GM12878 (cell line): ENCODE results near the gene SEMA4D. TPM values are rescaled to one million over a fixed set of nuclear protein-coding genes. Genes with fewer than 3 reads are reported as not detected.

Experiments used
- DPF2 ChIP-seq: fragments of 450-650 bp; IDR thresholded peaks from 2 replicates; pipeline ENCODE4 v1.6.1; 2017; ENCODE audit warnings: mild to moderate bottlenecking
- EP300 ChIP-seq, 2 experiments: fragments of 150-350 bp in 1 of 2; IDR thresholded peaks; 2 replicates each; pipeline ENCODE4 v1.6.1; 2011 to 2012; ENCODE audit warnings: low read depth in 2 of 2, low read length in 2 of 2, borderline replicate concordance in 1 of 2, improper control_type of control experiment in 1 of 2, inconsistent platforms in 1 of 2; ENCODE audit not compliant: control insufficient read depth in 1 of 2
- IKZF2 ChIP-seq, 2 experiments: fragments of 450-650 bp; IDR thresholded peaks; 2 replicates each; pipeline ENCODE4 v1.6.1; 2017; ENCODE audit warnings: mild to moderate bottlenecking in 2 of 2, moderate library complexity in 2 of 2
- NFIC ChIP-seq: IDR thresholded peaks from 2 replicates; pipeline ENCODE4 v1.6.1; 2012; ENCODE audit warnings: low read depth, mild to moderate bottlenecking, inconsistent platforms, low read length, moderate library complexity
- NFYB ChIP-seq: IDR thresholded peaks from 2 replicates; pipeline ENCODE4 v1.6.1; 2011; ENCODE audit warnings: low read depth, mild to moderate bottlenecking, low read length, improper control_type of control experiment, moderate library complexity; ENCODE audit not compliant: insufficient read depth
- RUNX3 ChIP-seq: IDR thresholded peaks from 2 replicates; pipeline ENCODE4 v1.6.1; 2012; ENCODE audit warnings: low read length, inconsistent platforms
- SIX5 ChIP-seq: IDR thresholded peaks from 2 replicates; pipeline ENCODE4 v1.6.1; 2011; ENCODE audit warnings: mild to moderate bottlenecking, low read depth, low read length, moderate library complexity; ENCODE audit not compliant: severe bottlenecking
- TAF1 ChIP-seq: IDR thresholded peaks from 2 replicates; pipeline ENCODE4 v1.6.1; 2011; ENCODE audit warnings: mild to moderate bottlenecking, low read depth, low read length, borderline replicate concordance
- ZSCAN29 ChIP-seq: fragments of 450-650 bp; IDR thresholded peaks from 2 replicates; pipeline ENCODE4 v1.6.1; 2017; ENCODE audit warnings: mild to moderate bottlenecking, moderate library complexity
- polyA plus RNA-seq, 11 experiments: library from polyadenylated mRNA; depleted of rRNA in 4 of 11; unstranded in 6 of 11; stranded (reverse) in 5 of 11; fragments of >200 nt; fragmentation: Nextera tagmentation in 4 of 11; fragmentation: Illumina TruSeq in 1 of 11; extraction: Ambion mirVana in 4 of 11; extraction: Trizol in 1 of 11; gene quantifications; 1 replicate in 1 of 11; 2 replicates in 10 of 11; pipeline versions ENCODE4 v1.2.1 to v1.2.3, GENCODE V29; 2011 to 2016; ENCODE audit warnings: inconsistent platforms in 2 of 11, missing spikeins in 2 of 11, low read depth in 1 of 11
- total RNA-seq, 4 experiments: library from RNA; depleted of rRNA in 3 of 4; stranded (reverse); fragments of >200 nt in 3 of 4; fragmentation: Illumina TruSeq in 1 of 4; extraction: Trizol in 1 of 4; gene quantifications; 2 replicates each; pipeline versions ENCODE4 v1.2.1 to v1.2.3, GENCODE V29; 2013 to 2021
- TF ChIP-seq, protein P1 (sequence below): IDR thresholded peaks from 2 replicates; pipeline ENCODE4 v1.6.1; 2012; ENCODE audit warnings: low read depth, low read length, improper control_type of control experiment
- TF ChIP-seq, protein P2 (sequence below): fragments of 450-650 bp; IDR thresholded peaks from 2 replicates; pipeline ENCODE4 v1.6.1; 2017; ENCODE audit warnings: mild to moderate bottlenecking, low read depth, inconsistent platforms; ENCODE audit not compliant: poor library complexity, severe bottlenecking
- TF ChIP-seq, protein P3 (sequence below): fragments of 450-650 bp; formaldehyde crosslinking; IDR thresholded peaks from 2 replicates; pipeline ENCODE4 v1.4.0; 2020; ENCODE audit warnings: mild to moderate bottlenecking, moderate library complexity
- TF ChIP-seq, protein P4 (sequence below): IDR thresholded peaks from 2 replicates; pipeline ENCODE4 v1.6.1; 2011; ENCODE audit warnings: low read depth, mild to moderate bottlenecking, low read length, moderate library complexity, borderline replicate concordance; ENCODE audit errors: extremely low read depth
- TF ChIP-seq, protein P5 (sequence below): fragments of 450-650 bp; IDR thresholded peaks from 2 replicates; pipeline ENCODE4 v1.6.1; 2017; ENCODE audit warnings: mild to moderate bottlenecking, moderate library complexity

The SEMA4D gene
- total and polyA plus RNA-seq, 10 of the 15 experiments (the other 5 are each of a cell fraction or from before 2014, with no cell fraction given) = 15.1 to 136 (median 39.6) TPM

DNA sequence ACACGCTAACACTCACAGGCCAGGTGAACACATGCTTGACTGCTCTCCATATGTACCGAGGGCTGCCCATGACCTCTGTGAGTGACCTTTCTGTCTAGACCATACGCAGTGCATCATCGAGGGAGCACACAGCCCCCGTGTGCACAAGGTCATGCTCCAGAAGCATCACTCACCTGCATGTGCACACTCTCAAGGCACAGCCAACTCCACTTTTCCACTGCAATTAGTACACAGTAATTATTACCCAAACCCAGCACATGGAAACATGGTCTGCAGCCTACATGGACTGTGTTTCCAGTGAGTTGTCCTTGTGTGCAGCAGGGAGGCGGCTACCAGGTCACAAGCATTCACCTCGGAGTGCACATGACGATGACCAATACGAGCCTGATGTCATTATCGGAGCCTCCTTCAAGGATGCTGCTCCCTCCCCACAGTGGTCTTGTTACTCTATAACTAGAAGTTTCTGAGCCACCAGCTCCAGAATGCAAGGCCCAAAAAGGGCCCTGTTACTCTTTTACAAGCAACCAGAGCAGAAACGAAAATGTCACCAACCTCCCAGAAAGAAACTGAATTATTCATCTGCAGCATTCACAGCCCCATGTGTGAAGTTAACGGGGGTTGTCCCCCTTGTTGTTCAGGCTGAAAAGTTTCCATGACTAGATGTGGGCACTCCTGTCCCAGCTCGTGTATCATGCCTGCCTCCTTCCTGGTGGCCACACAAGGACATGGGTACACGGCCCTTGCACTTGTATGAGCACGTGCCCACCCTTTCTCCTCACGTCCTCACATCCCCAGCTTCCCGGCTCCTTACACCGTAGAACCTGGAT, 31.2 kb downstream of the SEMA4D start (continued):
- 0 out of 2 replicates have a peak, but pooled peaks have one; percentile 11 for TF ChIP-seq NFYB
- TF ChIP-seq, protein P1, sequence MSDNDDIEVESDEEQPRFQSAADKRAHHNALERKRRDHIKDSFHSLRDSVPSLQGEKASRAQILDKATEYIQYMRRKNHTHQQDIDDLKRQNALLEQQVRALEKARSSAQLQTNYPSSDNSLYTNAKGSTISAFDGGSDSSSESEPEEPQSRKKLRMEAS = peak; percentile 43; the same call in 1 of the 2 replicates
- peak; percentile 42 to 48; a peak in 1 of 4 replicates for TF ChIP-seq EP300 (IDR thresholded peaks at IDR 0.05; ENCODE audit: borderline replicate concordance in 1 of 2, control insufficient read depth in 1 of 2, low read depth in 2 of 2, low read length in 2 of 2)
- 0 out of 2 replicates have a peak, but pooled peaks have one; percentile 17 for TF ChIP-seq TAF1
- peak; percentile 68 for TF ChIP-seq NFIC
- TF ChIP-seq, protein P2, sequence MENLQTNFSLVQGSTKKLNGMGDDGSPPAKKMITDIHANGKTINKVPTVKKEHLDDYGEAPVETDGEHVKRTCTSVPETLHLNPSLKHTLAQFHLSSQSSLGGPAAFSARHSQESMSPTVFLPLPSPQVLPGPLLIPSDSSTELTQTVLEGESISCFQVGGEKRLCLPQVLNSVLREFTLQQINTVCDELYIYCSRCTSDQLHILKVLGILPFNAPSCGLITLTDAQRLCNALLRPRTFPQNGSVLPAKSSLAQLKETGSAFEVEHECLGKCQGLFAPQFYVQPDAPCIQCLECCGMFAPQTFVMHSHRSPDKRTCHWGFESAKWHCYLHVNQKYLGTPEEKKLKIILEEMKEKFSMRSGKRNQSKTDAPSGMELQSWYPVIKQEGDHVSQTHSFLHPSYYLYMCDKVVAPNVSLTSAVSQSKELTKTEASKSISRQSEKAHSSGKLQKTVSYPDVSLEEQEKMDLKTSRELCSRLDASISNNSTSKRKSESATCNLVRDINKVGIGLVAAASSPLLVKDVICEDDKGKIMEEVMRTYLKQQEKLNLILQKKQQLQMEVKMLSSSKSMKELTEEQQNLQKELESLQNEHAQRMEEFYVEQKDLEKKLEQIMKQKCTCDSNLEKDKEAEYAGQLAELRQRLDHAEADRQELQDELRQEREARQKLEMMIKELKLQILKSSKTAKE = peak; percentile 72
- TF ChIP-seq SIX5 = peak; percentile 19
- TF ChIP-seq, protein P3, sequence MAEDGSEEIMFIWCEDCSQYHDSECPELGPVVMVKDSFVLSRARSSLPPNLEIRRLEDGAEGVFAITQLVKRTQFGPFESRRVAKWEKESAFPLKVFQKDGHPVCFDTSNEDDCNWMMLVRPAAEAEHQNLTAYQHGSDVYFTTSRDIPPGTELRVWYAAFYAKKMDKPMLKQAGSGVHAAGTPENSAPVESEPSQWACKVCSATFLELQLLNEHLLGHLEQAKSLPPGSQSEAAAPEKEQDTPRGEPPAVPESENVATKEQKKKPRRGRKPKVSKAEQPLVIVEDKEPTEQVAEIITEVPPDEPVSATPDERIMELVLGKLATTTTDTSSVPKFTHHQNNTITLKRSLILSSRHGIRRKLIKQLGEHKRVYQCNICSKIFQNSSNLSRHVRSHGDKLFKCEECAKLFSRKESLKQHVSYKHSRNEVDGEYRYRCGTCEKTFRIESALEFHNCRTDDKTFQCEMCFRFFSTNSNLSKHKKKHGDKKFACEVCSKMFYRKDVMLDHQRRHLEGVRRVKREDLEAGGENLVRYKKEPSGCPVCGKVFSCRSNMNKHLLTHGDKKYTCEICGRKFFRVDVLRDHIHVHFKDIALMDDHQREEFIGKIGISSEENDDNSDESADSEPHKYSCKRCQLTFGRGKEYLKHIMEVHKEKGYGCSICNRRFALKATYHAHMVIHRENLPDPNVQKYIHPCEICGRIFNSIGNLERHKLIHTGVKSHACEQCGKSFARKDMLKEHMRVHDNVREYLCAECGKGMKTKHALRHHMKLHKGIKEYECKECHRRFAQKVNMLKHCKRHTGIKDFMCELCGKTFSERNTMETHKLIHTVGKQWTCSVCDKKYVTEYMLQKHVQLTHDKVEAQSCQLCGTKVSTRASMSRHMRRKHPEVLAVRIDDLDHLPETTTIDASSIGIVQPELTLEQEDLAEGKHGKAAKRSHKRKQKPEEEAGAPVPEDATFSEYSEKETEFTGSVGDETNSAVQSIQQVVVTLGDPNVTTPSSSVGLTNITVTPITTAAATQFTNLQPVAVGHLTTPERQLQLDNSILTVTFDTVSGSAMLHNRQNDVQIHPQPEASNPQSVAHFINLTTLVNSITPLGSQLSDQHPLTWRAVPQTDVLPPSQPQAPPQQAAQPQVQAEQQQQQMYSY (CRISPR knock-in tag) = no peak
- TF ChIP-seq, protein P4, sequence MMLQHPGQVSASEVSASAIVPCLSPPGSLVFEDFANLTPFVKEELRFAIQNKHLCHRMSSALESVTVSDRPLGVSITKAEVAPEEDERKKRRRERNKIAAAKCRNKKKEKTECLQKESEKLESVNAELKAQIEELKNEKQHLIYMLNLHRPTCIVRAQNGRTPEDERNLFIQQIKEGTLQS = no peak
- TF ChIP-seq ZSCAN29 = peak; percentile 82
- peak; percentile 75 to 80 for TF ChIP-seq IKZF2 (IDR thresholded peaks at IDR 0.05)
- TF ChIP-seq RUNX3 = peak; percentile 28
- TF ChIP-seq, protein P5, sequence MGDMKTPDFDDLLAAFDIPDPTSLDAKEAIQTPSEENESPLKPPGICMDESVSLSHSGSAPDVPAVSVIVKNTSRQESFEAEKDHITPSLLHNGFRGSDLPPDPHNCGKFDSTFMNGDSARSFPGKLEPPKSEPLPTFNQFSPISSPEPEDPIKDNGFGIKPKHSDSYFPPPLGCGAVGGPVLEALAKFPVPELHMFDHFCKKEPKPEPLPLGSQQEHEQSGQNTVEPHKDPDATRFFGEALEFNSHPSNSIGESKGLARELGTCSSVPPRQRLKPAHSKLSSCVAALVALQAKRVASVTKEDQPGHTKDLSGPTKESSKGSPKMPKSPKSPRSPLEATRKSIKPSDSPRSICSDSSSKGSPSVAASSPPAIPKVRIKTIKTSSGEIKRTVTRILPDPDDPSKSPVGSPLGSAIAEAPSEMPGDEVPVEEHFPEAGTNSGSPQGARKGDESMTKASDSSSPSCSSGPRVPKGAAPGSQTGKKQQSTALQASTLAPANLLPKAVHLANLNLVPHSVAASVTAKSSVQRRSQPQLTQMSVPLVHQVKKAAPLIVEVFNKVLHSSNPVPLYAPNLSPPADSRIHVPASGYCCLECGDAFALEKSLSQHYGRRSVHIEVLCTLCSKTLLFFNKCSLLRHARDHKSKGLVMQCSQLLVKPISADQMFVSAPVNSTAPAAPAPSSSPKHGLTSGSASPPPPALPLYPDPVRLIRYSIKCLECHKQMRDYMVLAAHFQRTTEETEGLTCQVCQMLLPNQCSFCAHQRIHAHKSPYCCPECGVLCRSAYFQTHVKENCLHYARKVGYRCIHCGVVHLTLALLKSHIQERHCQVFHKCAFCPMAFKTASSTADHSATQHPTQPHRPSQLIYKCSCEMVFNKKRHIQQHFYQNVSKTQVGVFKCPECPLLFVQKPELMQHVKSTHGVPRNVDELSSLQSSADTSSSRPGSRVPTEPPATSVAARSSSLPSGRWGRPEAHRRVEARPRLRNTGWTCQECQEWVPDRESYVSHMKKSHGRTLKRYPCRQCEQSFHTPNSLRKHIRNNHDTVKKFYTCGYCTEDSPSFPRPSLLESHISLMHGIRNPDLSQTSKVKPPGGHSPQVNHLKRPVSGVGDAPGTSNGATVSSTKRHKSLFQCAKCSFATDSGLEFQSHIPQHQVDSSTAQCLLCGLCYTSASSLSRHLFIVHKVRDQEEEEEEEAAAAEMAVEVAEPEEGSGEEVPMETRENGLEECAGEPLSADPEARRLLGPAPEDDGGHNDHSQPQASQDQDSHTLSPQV = no peak
- TF ChIP-seq DPF2 = peak; percentile 26
